ENCODE data around the gene CAPS.

CAPS gene

GRCh38 chr19:5891572-5891937 is 22.5 kb upstream of the CAPS start:
- TF ChIP-seq FOXP2 (optimal IDR thresholded peaks at IDR 0.05; ENCODE audit: borderline replicate concordance, extremely low read depth, extremely low read length, insufficient read depth): no peak
- no peak for TF ChIP-seq SIN3A (IDR thresholded peaks at IDR 0.05; ENCODE audit: borderline replicate concordance, insufficient read depth, low read length)
- TF ChIP-seq TAF1 (IDR thresholded peaks at IDR 0.05; ENCODE audit: borderline replicate concordance, insufficient read depth, low read length): no peak
- no peak for TF ChIP-seq REST (IDR thresholded peaks at IDR 0.05; ENCODE audit: insufficient read depth in 1 of 2, low read depth in 2 of 2, low read length in 2 of 2)
- TF ChIP-seq POLR2AphosphoS5 (IDR thresholded peaks at IDR 0.05; ENCODE audit: low read depth, low read length): no peak

- TF ChIP-seq FOXP2 (optimal IDR thresholded peaks at IDR 0.05; ENCODE audit: borderline replicate concordance, extremely low read depth, extremely low read length, insufficient read depth): no peak
- no peak for TF ChIP-seq POLR2AphosphoS5 (IDR thresholded peaks at IDR 0.05; ENCODE audit: low read depth, low read length)
- TF ChIP-seq TAF1 (IDR thresholded peaks at IDR 0.05; ENCODE audit: borderline replicate concordance, insufficient read depth, low read length): no peak
- TF ChIP-seq SIN3A (IDR thresholded peaks at IDR 0.05; ENCODE audit: borderline replicate concordance, insufficient read depth, low read length): no peak
- TF ChIP-seq REST (IDR thresholded peaks at IDR 0.05; ENCODE audit: insufficient read depth in 1 of 2, low read depth in 2 of 2, low read length in 2 of 2): no peak
Measured at GRCh38 chr19:5891938-5892771, 21.9 kb upstream of the CAPS start.

DNA sequence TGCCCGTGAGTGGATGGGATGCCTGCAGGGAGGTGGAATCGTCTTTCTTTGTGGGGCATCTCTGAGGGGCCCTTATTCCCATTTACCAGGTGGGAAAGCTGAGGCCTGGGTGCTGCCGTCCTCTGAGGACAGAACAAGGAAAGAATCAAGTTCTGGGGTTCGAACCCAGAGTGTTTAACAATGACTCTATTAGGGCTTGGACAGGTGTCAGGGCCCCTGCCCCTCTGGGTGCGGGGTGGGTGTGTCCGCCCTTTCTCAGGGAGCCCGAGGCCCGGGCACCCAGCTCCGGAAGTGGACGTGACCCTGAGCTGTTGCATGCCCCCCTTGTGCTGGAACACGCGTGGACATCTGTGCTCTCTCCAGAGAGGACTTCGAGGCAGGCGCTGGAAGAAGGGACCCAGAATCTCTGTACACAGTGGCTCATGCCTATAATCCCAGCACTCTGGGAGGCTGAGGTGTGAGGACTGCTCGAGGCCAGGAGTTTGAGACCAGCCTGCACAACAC is 21.2 kb upstream of the CAPS start:
- TF ChIP-seq FOXP2 (optimal IDR thresholded peaks at IDR 0.05; ENCODE audit: borderline replicate concordance, extremely low read depth, extremely low read length, insufficient read depth): no peak
- no peak for TF ChIP-seq TAF1 (IDR thresholded peaks at IDR 0.05; ENCODE audit: borderline replicate concordance, insufficient read depth, low read length)
- no peak for TF ChIP-seq POLR2AphosphoS5 (IDR thresholded peaks at IDR 0.05; ENCODE audit: low read depth, low read length)
- no peak for TF ChIP-seq REST (IDR thresholded peaks at IDR 0.05; ENCODE audit: insufficient read depth in 1 of 2, low read depth in 2 of 2, low read length in 2 of 2)
- no peak for TF ChIP-seq SIN3A (IDR thresholded peaks at IDR 0.05; ENCODE audit: borderline replicate concordance, insufficient read depth, low read length)

DNA sequence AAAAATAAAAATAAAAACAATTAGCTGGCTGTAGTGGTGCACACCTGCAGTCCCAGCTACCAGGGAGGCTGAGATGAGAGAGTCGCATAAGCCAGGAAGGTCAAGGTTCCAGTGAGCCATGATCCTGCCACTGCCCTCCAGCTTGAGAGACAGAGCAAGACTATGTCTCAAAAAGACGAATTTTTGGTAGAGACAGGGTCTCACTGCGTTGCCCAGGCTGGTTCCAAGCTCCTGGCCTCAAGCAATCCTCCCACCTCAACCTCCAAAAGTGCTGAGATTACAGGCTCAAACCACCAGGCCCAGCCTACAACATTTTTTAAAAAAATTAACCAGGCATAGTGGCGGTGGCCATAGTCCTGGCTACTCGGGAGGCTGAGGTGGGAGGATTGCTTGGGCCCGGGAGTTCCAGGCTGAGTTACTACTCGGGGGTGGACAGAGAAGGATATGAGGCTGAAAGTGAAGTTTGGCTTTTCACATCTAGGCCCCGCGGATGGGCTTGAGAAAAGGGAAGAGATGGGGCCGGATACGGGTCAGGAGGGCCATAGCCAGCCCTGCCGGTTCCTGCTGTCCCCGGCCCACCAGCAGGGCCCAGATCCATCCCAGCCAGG is 20.7 kb upstream of the CAPS start:
- TF ChIP-seq POLR2AphosphoS5 (IDR thresholded peaks at IDR 0.05; ENCODE audit: low read depth, low read length) (peak; percentile 19; the same call in 1 of the 2 replicates), REST (IDR thresholded peaks at IDR 0.05; ENCODE audit: insufficient read depth in 1 of 2, low read depth in 2 of 2, low read length in 2 of 2) (no peak)

Data from PFSK-1 (cell line).